Measurements from ENCODE around the gene ATP8B4.

The ATP8B4 gene

GRCh38 chr15:50046159-50046558, 72.9 kb downstream of the ATP8B4 start:
- no peak for TF ChIP-seq PAX5 (IDR thresholded peaks at IDR 0.05; ENCODE audit: insufficient read depth, low read length, severe bottlenecking)
- TF ChIP-seq SPI1 (IDR thresholded peaks at IDR 0.05; ENCODE audit: low read depth, low read length): no peak
- no peak for TF ChIP-seq POLR2A (IDR thresholded peaks at IDR 0.05; ENCODE audit: low read depth, low read length)
- no peak for TF ChIP-seq TAF1 (IDR thresholded peaks at IDR 0.05; ENCODE audit: low read depth, low read length)
- TF ChIP-seq POU2F2 (IDR thresholded peaks at IDR 0.05; ENCODE audit: low read depth, low read length): no peak
- no peak for TF ChIP-seq POLR2AphosphoS5 (IDR thresholded peaks at IDR 0.05; ENCODE audit: low read depth, low read length)
- FAIRE-seq: no peak
- DNase-seq (ENCODE audit: insufficient read length, low spot score): no peak

DNA sequence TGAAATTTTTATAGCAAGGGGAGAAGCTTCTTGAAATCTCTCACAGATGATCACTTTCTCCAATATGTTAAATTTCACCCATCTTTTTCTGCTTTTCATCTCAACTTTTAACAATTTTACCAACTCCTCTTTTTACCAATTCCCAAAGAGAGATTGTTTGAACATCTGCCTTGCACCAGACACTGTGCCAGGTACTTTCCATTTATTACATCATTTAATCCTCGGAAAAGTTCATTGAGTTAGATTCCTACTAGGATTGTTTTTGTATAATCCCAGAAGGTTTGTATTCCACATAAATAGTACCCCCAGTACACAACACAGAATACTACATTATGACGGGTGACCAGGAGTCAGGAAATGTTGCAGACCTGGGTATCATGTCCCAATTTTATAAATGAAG, 74.1 kb downstream of the ATP8B4 start:
- FAIRE-seq (no peak), DNase-seq (ENCODE audit: insufficient read length, low spot score) (no peak)
- no peak for TF ChIP-seq SPI1 (IDR thresholded peaks at IDR 0.05; ENCODE audit: low read depth, low read length)
- no peak for TF ChIP-seq POLR2A (IDR thresholded peaks at IDR 0.05; ENCODE audit: low read depth, low read length)
- no peak for TF ChIP-seq POLR2AphosphoS5 (IDR thresholded peaks at IDR 0.05; ENCODE audit: low read depth, low read length)
- no peak for TF ChIP-seq TAF1 (IDR thresholded peaks at IDR 0.05; ENCODE audit: low read depth, low read length)
- no peak for TF ChIP-seq PAX5 (IDR thresholded peaks at IDR 0.05; ENCODE audit: insufficient read depth, low read length, severe bottlenecking)
- no peak for TF ChIP-seq POU2F2 (IDR thresholded peaks at IDR 0.05; ENCODE audit: low read depth, low read length)

DNA sequence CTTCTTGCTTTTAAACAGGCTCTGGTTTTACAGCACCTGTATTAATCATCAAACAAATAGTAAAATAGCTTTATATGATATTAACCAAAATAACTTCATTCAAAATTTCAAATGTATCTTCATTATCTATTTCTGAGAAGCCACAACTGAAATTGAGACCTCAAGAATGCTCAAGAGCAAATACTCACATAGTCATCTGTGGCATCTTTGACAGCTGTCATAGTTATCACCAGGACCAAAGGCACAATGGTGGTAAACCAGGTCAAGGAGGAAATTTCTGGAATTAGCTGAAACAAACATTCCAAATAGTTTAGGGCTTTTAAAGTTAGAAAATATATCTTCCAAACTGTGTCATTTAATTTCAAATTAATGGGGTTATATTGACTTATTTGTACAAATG, 74.6 kb downstream of the ATP8B4 start:
- TF ChIP-seq POLR2A (IDR thresholded peaks at IDR 0.05; ENCODE audit: low read depth, low read length) (no peak), POU2F2 (IDR thresholded peaks at IDR 0.05; ENCODE audit: low read depth, low read length) (no peak), TAF1 (IDR thresholded peaks at IDR 0.05; ENCODE audit: low read depth, low read length) (no peak), PAX5 (IDR thresholded peaks at IDR 0.05; ENCODE audit: insufficient read depth, low read length, severe bottlenecking) (no peak), SPI1 (IDR thresholded peaks at IDR 0.05; ENCODE audit: low read depth, low read length) (no peak), POLR2AphosphoS5 (IDR thresholded peaks at IDR 0.05; ENCODE audit: low read depth, low read length) (no peak)
- DNase-seq (ENCODE audit: insufficient read length, low spot score): no peak
- no peak for FAIRE-seq

DNA sequence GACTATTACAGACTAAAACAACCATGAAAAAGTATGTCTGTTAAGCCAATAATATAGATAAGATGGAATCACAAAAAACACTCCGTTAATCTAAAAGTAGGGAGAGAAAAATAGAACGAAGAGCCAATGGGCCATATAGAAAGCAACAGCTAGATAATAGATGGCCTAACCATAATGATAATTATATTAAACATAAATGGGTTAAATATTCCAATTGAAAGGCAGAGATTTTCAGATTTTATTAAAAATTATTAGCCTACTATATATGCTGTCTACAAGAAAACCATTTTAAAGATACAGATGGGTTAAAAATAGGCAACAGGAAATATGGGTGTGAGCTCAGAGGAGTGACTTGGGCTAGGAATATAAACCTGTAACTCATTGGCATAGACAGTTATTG, 76.3 kb downstream of the ATP8B4 start:
- DNase-seq (ENCODE audit: insufficient read length, low spot score) (no peak), FAIRE-seq (no peak)
- TF ChIP-seq POLR2AphosphoS5 (IDR thresholded peaks at IDR 0.05; ENCODE audit: low read depth, low read length) (no peak), SPI1 (IDR thresholded peaks at IDR 0.05; ENCODE audit: low read depth, low read length) (no peak), TAF1 (IDR thresholded peaks at IDR 0.05; ENCODE audit: low read depth, low read length) (no peak), POU2F2 (IDR thresholded peaks at IDR 0.05; ENCODE audit: low read depth, low read length) (no peak)

DNA sequence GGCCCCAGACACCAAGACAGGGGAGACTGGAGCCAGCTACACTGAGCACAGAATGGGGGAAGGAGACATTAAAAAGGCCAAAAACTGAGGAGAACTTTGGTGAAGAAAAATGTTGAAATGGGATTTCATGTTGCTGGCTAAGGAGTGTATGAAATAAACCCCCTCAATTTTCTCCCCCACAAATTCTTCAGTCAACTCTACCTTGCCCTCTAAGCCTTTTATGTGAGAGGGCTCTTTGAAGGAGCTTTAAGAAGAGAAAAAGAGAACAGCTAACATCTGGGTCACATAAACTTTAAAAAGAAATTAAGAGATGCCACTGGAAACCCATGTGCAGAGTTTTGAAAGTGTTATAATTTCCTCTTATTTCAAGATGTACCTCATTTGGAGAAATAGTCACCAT, 88.6 kb downstream of the ATP8B4 start:
- TF ChIP-seq TAF1 (IDR thresholded peaks at IDR 0.05; ENCODE audit: low read depth, low read length): no peak
- TF ChIP-seq SPI1 (IDR thresholded peaks at IDR 0.05; ENCODE audit: low read depth, low read length): no peak
- TF ChIP-seq PAX5 (IDR thresholded peaks at IDR 0.05; ENCODE audit: insufficient read depth, low read length, severe bottlenecking): no peak
- TF ChIP-seq POU2F2 (IDR thresholded peaks at IDR 0.05; ENCODE audit: low read depth, low read length): no peak
- TF ChIP-seq POLR2A (IDR thresholded peaks at IDR 0.05; ENCODE audit: low read depth, low read length): no peak
- no peak for TF ChIP-seq POLR2AphosphoS5 (IDR thresholded peaks at IDR 0.05; ENCODE audit: low read depth, low read length)
- DNase-seq (ENCODE audit: insufficient read length, low spot score): no peak
- FAIRE-seq: no peak

DNA sequence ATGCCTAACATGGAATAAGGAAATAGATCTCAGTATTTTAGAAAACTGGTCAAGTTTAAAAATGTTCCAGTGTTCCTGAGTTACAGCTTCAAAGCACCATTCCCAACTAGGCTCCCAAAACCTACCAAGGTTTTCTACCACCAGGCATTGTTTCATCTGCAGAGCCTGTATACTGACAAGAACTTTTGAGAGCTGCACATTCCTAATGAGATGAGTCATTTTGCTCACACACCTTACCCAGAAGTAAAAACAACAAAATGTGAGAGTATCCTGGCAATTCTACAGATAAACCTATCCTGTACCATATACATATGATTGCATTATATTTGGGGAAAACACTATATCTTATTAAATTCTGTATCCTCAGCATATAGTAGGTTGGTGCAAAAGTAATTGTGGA, 90.7 kb downstream of the ATP8B4 start:
- FAIRE-seq (no peak), DNase-seq (ENCODE audit: insufficient read length, low spot score) (no peak)
- TF ChIP-seq SPI1 (IDR thresholded peaks at IDR 0.05; ENCODE audit: low read depth, low read length): no peak
- TF ChIP-seq POU2F2 (IDR thresholded peaks at IDR 0.05; ENCODE audit: low read depth, low read length): no peak
- TF ChIP-seq POLR2A (IDR thresholded peaks at IDR 0.05; ENCODE audit: low read depth, low read length): no peak
- TF ChIP-seq PAX5 (IDR thresholded peaks at IDR 0.05; ENCODE audit: insufficient read depth, low read length, severe bottlenecking): no peak
- no peak for TF ChIP-seq TAF1 (IDR thresholded peaks at IDR 0.05; ENCODE audit: low read depth, low read length)
- TF ChIP-seq POLR2AphosphoS5 (IDR thresholded peaks at IDR 0.05; ENCODE audit: low read depth, low read length): no peak

GRCh38 chr15:50024281-50024680, 94.8 kb downstream of the ATP8B4 start:
- no peak for FAIRE-seq
- DNase-seq (ENCODE audit: insufficient read length, low spot score): no peak
- TF ChIP-seq POU2F2 (IDR thresholded peaks at IDR 0.05; ENCODE audit: low read depth, low read length) (no peak), TAF1 (IDR thresholded peaks at IDR 0.05; ENCODE audit: low read depth, low read length) (no peak), POLR2A (IDR thresholded peaks at IDR 0.05; ENCODE audit: low read depth, low read length) (no peak), SPI1 (IDR thresholded peaks at IDR 0.05; ENCODE audit: low read depth, low read length) (no peak), PAX5 (IDR thresholded peaks at IDR 0.05; ENCODE audit: insufficient read depth, low read length, severe bottlenecking) (no peak), POLR2AphosphoS5 (IDR thresholded peaks at IDR 0.05; ENCODE audit: low read depth, low read length) (no peak)

DNA sequence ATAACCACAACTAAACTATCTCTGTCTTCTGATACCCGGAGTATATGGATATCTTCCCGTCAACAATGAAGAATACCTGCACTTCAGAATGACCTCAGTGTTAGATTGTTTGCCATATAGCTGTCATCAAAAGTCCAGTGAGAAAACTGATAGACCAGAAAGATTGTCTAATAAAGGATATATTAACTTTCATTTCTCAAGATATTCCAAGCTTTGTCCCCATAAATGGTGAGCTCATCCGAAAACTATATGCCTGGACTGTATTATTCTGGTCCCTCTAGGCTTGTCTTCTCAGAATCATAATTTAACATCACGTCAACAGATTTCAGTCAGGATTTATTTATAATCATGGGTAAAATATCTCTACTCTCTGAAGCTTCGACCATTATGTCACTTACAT, 100.5 kb downstream of the ATP8B4 start:
- TF ChIP-seq TAF1 (IDR thresholded peaks at IDR 0.05; ENCODE audit: low read depth, low read length): no peak
- TF ChIP-seq PAX5 (IDR thresholded peaks at IDR 0.05; ENCODE audit: insufficient read depth, low read length, severe bottlenecking): no peak
- no peak for TF ChIP-seq POLR2A (IDR thresholded peaks at IDR 0.05; ENCODE audit: low read depth, low read length)
- TF ChIP-seq SPI1 (IDR thresholded peaks at IDR 0.05; ENCODE audit: low read depth, low read length): no peak
- no peak for TF ChIP-seq POLR2AphosphoS5 (IDR thresholded peaks at IDR 0.05; ENCODE audit: low read depth, low read length)
- TF ChIP-seq POU2F2 (IDR thresholded peaks at IDR 0.05; ENCODE audit: low read depth, low read length): no peak
- FAIRE-seq (no peak), DNase-seq (ENCODE audit: insufficient read length, low spot score) (no peak)

DNA sequence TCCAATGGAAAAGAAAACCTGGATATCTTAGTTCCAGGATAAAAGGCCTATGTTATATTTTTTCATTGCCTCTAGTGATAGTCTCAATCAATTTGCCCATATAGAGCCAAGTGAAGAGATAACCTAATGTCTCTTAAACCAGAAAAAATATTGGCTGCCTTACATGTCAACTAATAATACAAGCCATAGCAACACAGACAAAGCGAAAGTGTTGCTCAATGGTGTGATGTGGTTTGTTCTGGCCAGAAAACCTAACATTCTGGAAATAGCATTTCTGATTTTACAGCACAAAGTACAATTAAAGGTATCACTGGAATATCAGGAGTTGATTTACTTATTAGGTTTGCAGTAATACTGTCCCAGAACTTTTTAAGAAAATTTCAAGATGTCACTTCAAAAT, 101.5 kb downstream of the ATP8B4 start:
- DNase-seq (ENCODE audit: insufficient read length, low spot score) (no peak), FAIRE-seq (no peak)
- TF ChIP-seq POU2F2 (IDR thresholded peaks at IDR 0.05; ENCODE audit: low read depth, low read length) (no peak), POLR2AphosphoS5 (IDR thresholded peaks at IDR 0.05; ENCODE audit: low read depth, low read length) (no peak), TAF1 (IDR thresholded peaks at IDR 0.05; ENCODE audit: low read depth, low read length) (no peak), SPI1 (IDR thresholded peaks at IDR 0.05; ENCODE audit: low read depth, low read length) (no peak), POLR2A (IDR thresholded peaks at IDR 0.05; ENCODE audit: low read depth, low read length) (no peak), PAX5 (IDR thresholded peaks at IDR 0.05; ENCODE audit: insufficient read depth, low read length, severe bottlenecking) (no peak)

GRCh38 chr15:50016951-50017350, 102.1 kb downstream of the ATP8B4 start:
- FAIRE-seq (no peak), DNase-seq (ENCODE audit: insufficient read length, low spot score) (no peak)
- TF ChIP-seq SPI1 (IDR thresholded peaks at IDR 0.05; ENCODE audit: low read depth, low read length) (no peak), TAF1 (IDR thresholded peaks at IDR 0.05; ENCODE audit: low read depth, low read length) (no peak), POU2F2 (IDR thresholded peaks at IDR 0.05; ENCODE audit: low read depth, low read length) (no peak), PAX5 (IDR thresholded peaks at IDR 0.05; ENCODE audit: insufficient read depth, low read length, severe bottlenecking) (no peak), POLR2A (IDR thresholded peaks at IDR 0.05; ENCODE audit: low read depth, low read length) (no peak), POLR2AphosphoS5 (IDR thresholded peaks at IDR 0.05; ENCODE audit: low read depth, low read length) (no peak)
